Loucy (cell line): ENCODE measurements around the gene CREB3L4.

Experiments
- CTCF ChIP-seq: fragments of 200-600 bp; sonication (generic); conservative IDR thresholded peaks from 2 replicates; pipeline ENCODE4 v1.5.1; 2014; ENCODE audit warnings: mild to moderate bottlenecking, antibody characterized with exemption, low read length
- EZH2phosphoT487 ChIP-seq: fragments of 200-600 bp; IDR thresholded peaks from 2 replicates; pipeline ENCODE4 v1.6.1; 2018; ENCODE audit warnings: antibody characterized with exemption, mild to moderate bottlenecking, moderate library complexity, borderline replicate concordance

DNA sequence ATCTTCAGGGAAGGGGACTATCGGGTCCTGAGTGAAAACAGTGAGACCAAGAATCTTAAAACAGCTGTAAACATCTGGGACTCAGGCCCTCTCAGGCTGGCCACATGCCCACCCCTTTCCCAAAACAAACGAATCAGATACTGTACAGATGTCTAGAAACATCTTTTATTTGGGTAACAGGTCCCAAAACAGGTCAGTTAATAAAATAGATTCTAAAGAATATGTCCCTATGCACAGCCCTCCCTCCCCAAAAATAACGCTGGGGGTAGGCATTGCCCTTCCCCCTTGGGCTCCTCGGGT lies 8.8 kb upstream of the CREB3L4 start:
- TF ChIP-seq CTCF (no peak), EZH2phosphoT487 (no peak)
